ENCODE measurements around the gene TNNI3K.

The TNNI3K gene

GRCh38 chr1:74513411-74514300 lies 278.5 kb downstream of the TNNI3K start:
- no peak for DNase-seq
- no peak overlapping the region for H3K27ac ChIP-seq

GRCh38 chr1:74517599-74518051 lies 282.4 kb downstream of the TNNI3K start:
- no peak for DNase-seq
- Histone ChIP-seq H3K27ac (no peak overlapping the region), H3K9me3 (ENCODE audit: severe bottlenecking) (no peaks in the 10 kb centered on the region), H3K27me3 (ENCODE audit: insufficient read depth, low read depth, severe bottlenecking) (no peaks in the 10 kb centered on the region), H3K4me3 (ENCODE audit: low read depth, low read length) (no peak overlapping the region), H3K36me3 (no peaks in the 10 kb centered on the region)
- no peak for TF ChIP-seq CTCF (IDR thresholded peaks at IDR 0.05; ENCODE audit: low read depth, low read length)

More at GRCh38 chr1:74513411-74514300, 278.5 kb downstream of the TNNI3K start:
- no peaks in the 10 kb centered on the region for H3K36me3 ChIP-seq
- TF ChIP-seq CTCF (IDR thresholded peaks at IDR 0.05; ENCODE audit: low read depth, low read length) = no peak
- no peaks in the 10 kb centered on the region for H3K9me3 ChIP-seq (ENCODE audit: severe bottlenecking)
- H3K4me3 ChIP-seq (ENCODE audit: low read depth, low read length) = no peak overlapping the region
- no peaks in the 10 kb centered on the region for H3K27me3 ChIP-seq (ENCODE audit: insufficient read depth, low read depth, severe bottlenecking)

GRCh38 chr1:74522148-74522547 lies 287.0 kb downstream of the TNNI3K start:
- H3K9me3 ChIP-seq (ENCODE audit: severe bottlenecking) = no peaks in the 10 kb centered on the region
- H3K4me3 ChIP-seq (ENCODE audit: low read depth, low read length) = no peak overlapping the region
- no peaks in the 10 kb centered on the region for H3K36me3 ChIP-seq
- no peaks in the 10 kb centered on the region for H3K27me3 ChIP-seq (ENCODE audit: insufficient read depth, low read depth, severe bottlenecking)
- no peak for DNase-seq
- no peak for TF ChIP-seq CTCF (IDR thresholded peaks at IDR 0.05; ENCODE audit: low read depth, low read length)
- H3K27ac ChIP-seq = no peak overlapping the region

- Histone ChIP-seq H3K9me3 (ENCODE audit: severe bottlenecking) (no peaks in the 10 kb centered on the region), H3K36me3 (no peaks in the 10 kb centered on the region), H3K27me3 (ENCODE audit: insufficient read depth, low read depth, severe bottlenecking) (no peaks in the 10 kb centered on the region), H3K4me3 (ENCODE audit: low read depth, low read length) (no peak overlapping the region), H3K27ac (no peak overlapping the region)
- TF ChIP-seq CTCF (IDR thresholded peaks at IDR 0.05; ENCODE audit: low read depth, low read length) = no peak
- no peak for DNase-seq
These were observed 288.8 kb downstream of the TNNI3K start for GRCh38 chr1:74523873-74524480.

- TF ChIP-seq CTCF (IDR thresholded peaks at IDR 0.05; ENCODE audit: low read depth, low read length) = no peak
- no peak overlapping the region for H3K27ac ChIP-seq
- no peak for DNase-seq
These were observed 291.5 kb downstream of the TNNI3K start for GRCh38 chr1:74526708-74527107.

More at GRCh38 chr1:74526708-74527107, 291.5 kb downstream of the TNNI3K start:
- Histone ChIP-seq H3K27me3 (ENCODE audit: insufficient read depth, low read depth, severe bottlenecking) (no peaks in the 10 kb centered on the region), H3K4me3 (ENCODE audit: low read depth, low read length) (no peak overlapping the region), H3K9me3 (ENCODE audit: severe bottlenecking) (no peaks in the 10 kb centered on the region), H3K36me3 (no peaks in the 10 kb centered on the region)

Measured in WERI-Rb-1 (cell line).